Cardiac septum (tissue), 1 donor: Measurements from ENCODE around the gene STS. TPM values are rescaled to one million over a fixed set of nuclear protein-coding genes. Genes with fewer than 3 reads are reported as not detected.

ENCODE experiments used
- DNase-seq: peaks from one replicate; pipeline ENCODE4 v3.0.0-alpha.2; 2020; ENCODE audit warnings: low spot score
- intact Hi-C: fragments of 100-400 bp; cut with DNase I; formaldehyde crosslinking; loops from one replicate; pipeline ENCODE4 v1.14.0; 2022
- total RNA-seq: library from RNA; stranded (reverse); fragmentation: NEBNext Ultra II Directional; extraction: Animal tissue kit (Norgen Biotek cat#: 25700); gene quantifications from one replicate; pipeline ENCODE4 v1.2.1, GENCODE V29; 2021
- donor health status: DM: no; HTN: no; CAD: no.

The STS gene
- total RNA-seq, 1 donor from 2014 or later: 8.2 TPM

DNA sequence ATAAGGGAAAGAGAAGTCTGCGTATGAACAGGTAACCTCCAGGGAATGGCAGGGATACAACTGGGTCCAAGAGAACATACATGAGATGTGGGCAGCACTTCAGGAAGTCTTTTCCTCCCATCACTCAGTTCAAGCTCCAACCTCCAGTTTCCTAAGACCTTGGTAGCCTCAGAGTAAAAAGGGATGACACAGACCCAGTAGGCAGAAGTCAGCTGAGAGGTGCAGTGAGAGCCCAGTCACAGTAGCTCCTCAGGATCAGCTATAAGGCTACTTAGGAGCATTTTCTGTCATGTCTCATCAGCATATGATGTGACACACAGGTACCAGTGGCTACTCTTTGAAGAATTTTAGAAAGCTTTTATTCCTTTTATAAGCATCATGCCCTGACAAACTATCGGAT, 12.5 kb upstream of the STS start:
- no peak for DNase-seq
- intact Hi-C loops: no loop called here

- intact Hi-C loops: no loop called here
- DNase-seq: no peak
These were observed 8.1 kb upstream of the STS start for GRCh38 chrX:7139202-7140081.

GRCh38 chrX:7143076-7143475, 4.4 kb upstream of the STS start:
- intact Hi-C loops: no loop called here
- no peak for DNase-seq

DNA sequence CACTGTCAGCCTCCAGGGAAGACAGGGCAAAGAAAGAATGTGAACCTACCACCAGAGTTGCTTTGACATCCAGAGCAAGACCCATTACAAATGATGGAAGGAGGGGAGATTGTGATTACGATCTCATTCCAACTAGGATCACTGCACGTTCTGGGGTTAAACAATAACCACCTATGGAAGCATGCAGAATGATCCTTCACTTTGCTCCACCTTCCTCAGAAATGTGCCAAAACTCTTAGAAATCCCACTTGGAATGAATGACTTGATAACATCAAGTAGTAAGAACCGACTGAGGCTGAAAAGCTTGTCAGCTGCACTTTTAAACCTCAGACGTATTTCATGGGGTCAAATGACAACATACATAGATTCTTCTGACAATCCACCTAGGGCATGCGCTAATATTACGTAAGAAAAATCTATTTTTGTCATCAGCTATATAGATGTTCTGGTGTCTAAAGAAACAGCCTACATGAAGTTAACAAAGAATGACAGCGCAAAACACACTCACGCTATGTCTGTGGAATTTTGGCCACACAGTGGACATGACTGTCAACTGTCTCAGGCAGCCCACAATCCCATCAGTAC, 3.5 kb upstream of the STS start:
- intact Hi-C loops: no loop called here
- no peak for DNase-seq

DNA sequence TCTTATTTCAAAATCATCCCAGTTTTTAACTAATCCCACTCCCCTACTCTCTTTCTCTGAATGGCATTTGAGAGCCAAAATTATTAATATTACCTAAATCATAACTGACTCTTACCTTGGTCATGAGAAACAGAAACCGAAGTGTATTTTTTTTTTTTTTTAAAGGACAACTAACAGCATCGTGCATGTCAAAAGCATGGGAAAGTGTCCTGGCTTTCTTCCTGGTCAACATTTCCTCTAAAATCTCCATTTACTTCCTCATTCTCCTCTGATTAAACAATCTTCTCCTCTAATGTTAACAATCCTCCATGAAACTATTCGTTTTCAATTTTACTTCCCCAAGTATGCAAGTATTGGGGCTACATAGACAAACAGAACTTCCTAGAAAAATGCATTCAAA, 2.1 kb upstream of the STS start:
- DNase-seq: no peak
- intact Hi-C loops: loop anchor here (5.0 kb wide), 1 partner anchor 782 kb away; the partner anchor contains the start of gene PNPLA4

DNA sequence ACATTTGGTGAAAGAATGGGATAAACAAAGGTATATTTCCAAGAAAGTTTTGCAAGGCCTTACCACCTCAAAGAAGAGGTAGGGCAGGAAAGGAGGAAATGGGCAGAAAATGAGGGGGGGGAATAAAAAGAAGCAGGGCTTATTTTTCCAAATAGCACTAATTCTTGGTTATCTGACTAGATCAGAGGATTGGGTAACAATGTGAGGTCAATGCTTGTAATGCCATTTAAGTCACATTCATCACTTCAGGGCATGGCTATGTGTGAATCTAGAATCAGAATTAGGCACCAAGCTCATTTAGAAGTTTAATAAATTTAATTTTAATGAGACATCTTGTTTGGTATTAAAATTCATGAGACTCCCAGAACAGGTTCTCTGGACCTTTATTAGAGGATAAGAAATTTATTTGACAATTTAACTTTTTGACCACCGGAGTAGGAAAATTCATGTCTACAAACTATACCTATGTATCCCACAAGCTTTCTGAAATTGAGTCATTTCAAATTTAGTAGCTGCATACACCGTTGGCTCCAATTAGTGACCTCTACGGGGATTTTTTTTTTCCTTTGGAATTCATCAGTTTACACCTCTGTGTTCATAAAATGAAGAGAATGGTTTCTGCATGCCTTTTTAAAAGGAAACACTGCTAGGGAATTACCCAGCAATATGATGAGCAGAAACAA, 1.4 kb upstream of the STS start:
- no peak for DNase-seq
- intact Hi-C loops: loop anchor here (5.0 kb wide), 1 partner anchor 781 kb away; the partner anchor contains the start of gene PNPLA4

DNA sequence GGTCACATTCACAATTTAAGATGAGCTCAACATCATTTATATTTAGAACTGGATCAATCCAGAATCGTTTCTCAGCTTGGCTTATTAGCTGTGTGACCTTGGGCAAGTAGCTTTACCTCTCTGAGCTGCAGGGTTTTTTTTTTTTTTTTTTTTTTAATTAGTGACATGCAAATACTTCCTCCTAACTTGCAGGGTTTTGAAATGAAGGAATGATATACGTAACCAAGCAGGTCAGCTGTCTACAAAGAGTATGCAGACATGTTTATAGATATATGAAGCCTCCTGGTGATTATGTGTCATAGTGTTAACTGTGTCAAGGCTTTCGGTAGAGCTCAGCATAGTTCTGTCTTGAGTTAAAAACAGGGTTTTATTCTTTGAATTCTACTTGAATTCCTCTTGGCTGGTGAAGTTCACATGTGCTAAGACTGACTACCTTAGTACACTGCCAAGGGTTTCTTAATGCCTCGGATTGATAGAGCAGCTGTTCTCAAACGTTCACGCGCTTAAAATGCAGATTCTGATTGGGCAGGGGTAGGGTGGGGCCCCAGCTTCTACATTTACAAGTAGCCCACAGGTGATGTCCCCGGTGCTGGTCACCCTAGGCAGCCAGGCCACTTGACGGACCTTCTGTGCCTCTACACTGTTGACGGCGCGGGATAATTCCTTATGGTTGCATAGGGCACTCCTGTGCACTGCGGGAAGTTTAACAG, 654 bp upstream of the STS start:
- no peak for DNase-seq
- intact Hi-C loops: loop anchor here (5.0 kb wide), 1 partner anchor 780 kb away; the partner anchor contains the start of gene PNPLA4

- DNase-seq: peak; percentile 95
- intact Hi-C loops: loop anchor here (5.0 kb wide), 1 partner anchor 779 kb away; the partner anchor contains the start of gene PNPLA4
These were observed 704 bp downstream of the STS start, which contains the start of gene PUDP for GRCh38 chrX:7147978-7148854. Gene PUDP (minus strand): TSS chrX:7148153. CDS start chrX:7148113, 40 bp downstream.

DNA sequence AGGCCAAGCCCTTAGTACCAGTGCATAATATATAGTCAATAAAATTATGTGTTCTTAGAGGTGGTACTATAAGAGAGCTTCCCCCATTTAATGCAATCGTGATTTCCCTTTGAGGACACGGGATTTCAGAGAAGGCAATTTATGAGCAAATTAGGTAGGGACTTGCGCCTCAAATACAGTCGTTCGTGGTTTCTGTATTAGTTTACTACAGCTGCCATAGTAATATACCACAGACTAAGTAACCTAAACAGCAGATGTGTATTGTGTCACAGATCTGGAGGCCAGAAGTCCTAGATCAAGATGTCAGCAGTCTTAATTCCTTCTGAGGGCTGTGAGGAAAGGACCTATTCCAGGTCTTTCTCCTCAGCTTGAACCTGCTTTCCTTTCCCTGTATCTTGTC, 1.9 kb downstream of the STS start:
- intact Hi-C loops: loop anchor here (5.0 kb wide), 1 partner anchor 778 kb away; the partner anchor contains the start of gene PNPLA4
- DNase-seq: no peak

DNA sequence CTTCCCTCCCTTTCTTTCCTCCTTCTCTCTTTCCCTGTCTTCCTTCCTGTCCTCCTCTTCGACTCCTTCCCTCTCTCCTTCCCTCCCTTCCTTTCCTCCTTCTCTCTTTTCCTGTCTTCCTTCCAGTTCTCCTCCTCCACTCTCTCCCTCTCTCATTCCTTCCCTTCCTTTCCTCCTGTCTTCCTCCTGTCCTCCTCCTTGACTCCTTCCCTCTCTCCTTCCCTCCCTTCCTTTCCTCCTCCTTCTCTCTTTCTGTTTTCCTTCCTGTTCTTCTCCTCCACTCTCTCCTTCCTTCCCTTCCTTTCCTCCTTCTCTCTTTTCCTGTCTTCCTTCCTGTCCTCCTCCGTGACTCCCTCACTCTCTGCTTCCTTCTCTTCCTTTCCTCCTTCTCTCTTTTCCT, 5.7 kb downstream of the STS start:
- intact Hi-C loops: no loop called here
- no peak for DNase-seq

DNA sequence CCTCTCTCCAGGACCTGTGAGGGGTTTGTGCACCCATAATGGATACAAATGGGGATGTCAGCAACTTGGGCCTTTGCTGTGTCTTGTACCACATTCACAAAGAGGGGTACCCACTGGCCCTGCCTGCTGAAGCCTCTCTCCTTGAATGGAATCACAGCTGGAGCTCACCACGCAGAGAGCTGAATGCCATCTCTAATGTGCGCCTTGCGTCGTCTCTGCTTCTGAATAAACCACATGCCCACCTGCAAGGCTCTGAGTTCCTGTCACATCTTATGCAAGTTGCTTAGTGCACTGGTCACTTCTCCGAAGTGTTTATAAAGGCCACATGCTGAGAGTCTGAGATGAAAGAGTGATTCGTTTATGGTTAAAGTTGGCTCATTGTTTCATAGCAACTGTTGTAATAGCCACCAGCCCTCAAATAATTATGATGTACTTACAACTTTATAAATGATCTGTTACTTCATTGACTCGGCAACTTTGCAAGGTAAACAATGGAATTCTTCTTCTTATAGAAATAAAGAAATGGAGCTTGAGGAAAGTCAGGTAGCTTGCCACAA, 6.6 kb downstream of the STS start:
- no peak for DNase-seq
- intact Hi-C loops: no loop called here

DNA sequence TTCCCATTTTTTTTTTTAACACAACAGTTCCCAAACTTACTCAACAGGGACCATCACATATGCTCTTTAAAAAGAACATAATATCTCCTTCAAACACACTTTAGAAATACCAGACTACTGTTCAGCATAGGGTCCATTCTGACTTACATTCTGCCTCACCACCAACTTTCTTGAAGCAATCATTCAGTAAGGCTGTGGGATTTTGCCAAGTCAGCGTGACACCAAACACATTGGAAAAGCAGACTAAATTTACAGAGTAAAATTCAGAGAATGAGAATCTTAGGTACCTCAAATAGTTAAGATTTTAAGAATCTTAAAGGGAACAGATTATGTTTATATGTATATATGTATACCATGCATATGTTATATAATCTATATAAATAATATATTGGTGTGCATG, 7.7 kb downstream of the STS start:
- intact Hi-C loops: no loop called here
- no peak for DNase-seq

- intact Hi-C loops: no loop called here
- DNase-seq: no peak
These were observed 9.4 kb downstream of the STS start for GRCh38 chrX:7156879-7157278.

- intact Hi-C loops: no loop called here
- DNase-seq: no peak
These were observed 11.0 kb downstream of the STS start for GRCh38 chrX:7158468-7158990.

- no peak for DNase-seq
- intact Hi-C loops: no loop called here
These were observed 11.8 kb downstream of the STS start for GRCh38 chrX:7159149-7159861.

GRCh38 chrX:7163146-7163677, 15.7 kb downstream of the STS start:
- DNase-seq: no peak
- intact Hi-C loops: no loop called here

DNA sequence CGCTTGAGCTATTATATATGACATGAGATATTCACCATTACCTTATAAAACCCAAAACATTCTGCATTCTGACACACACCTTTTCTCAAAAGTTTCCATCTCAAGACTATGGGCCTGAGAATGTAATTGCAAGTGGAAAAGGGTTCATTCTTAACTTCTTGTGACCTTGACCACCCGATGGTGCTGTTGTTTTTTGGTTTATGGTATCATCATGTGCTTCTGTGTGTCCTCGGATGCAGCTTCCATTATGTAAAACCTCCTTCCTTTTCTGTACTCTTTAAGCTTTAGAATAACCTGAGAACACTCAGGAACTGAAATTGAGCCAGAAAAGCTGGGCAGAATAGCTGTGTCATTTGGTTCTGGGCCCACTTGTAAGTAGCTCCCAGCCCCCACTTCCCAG, 16.7 kb downstream of the STS start:
- no peak for DNase-seq
- intact Hi-C loops: no loop called here
